Ectodermal cell (in vitro differentiated cells): ENCODE results near the gene APOE. TPM values are rescaled to one million over a fixed set of nuclear protein-coding genes. Genes with fewer than 3 reads are reported as not detected.
"Not testable (repeated sequence)": the region's sequence is repeated elsewhere in the genome, so short reads cannot be mapped to it uniquely, and the experiment has no call there.

ENCODE experiments used
- H3K27ac ChIP-seq: 2 replicates; pipeline ENCODE4 v1.7.0; 2013; ENCODE audit warnings: mild to moderate bottlenecking, low read depth, low read length; ENCODE audit not compliant: insufficient read depth, poor library complexity, severe bottlenecking
- H3K27me3 ChIP-seq: 2 replicates; pipeline ENCODE4 v1.7.0; 2013; ENCODE audit warnings: mild to moderate bottlenecking, low read length; ENCODE audit not compliant: insufficient read depth, control insufficient read depth, poor library complexity, severe bottlenecking
- H3K36me3 ChIP-seq: one replicate; pipeline ENCODE4 v1.7.0; 2013; ENCODE audit warnings: low read length; ENCODE audit not compliant: control insufficient read depth, insufficient read depth
- H3K4me1 ChIP-seq: one replicate; pipeline ENCODE4 v1.7.0; 2013; ENCODE audit warnings: low read length; ENCODE audit not compliant: control insufficient read depth, insufficient read depth
- H3K4me3 ChIP-seq: 2 replicates; pipeline ENCODE4 v1.7.0; 2013; ENCODE audit warnings: low read depth, low read length, control low read depth; ENCODE audit not compliant: insufficient read depth
- H3K9me3 ChIP-seq: 2 replicates; pipeline ENCODE4 v1.7.0; 2013; ENCODE audit warnings: mild to moderate bottlenecking, low read length, moderate library complexity; ENCODE audit not compliant: control insufficient read depth
- WGBS, 2 experiments: methylation state at CpG; one replicate each; pipeline ENCODE4 v1.1.7; 2013; ENCODE audit warnings: missing lambda C conversion rate in 2 of 2; 5-methylcytosine and 5-hydroxymethylcytosine counted together
- polyA plus RNA-seq, 4 experiments: library from polyadenylated mRNA; stranded (reverse); fragments of 50-300 nt; gene quantifications; one replicate each; pipeline ENCODE4 v1.2.3, GENCODE V29; 2013

APOE gene
- polyA plus RNA-seq (2013, experiment 1 of 4), result 252 TPM
- 257 TPM for polyA plus RNA-seq (2013, experiment 2 of 4)
- polyA plus RNA-seq (2013, experiment 3 of 4), result 240 TPM
- 257 TPM for polyA plus RNA-seq (2013, experiment 4 of 4)

- WGBS, 2 experiments, result 2 to 3% methylated on average over 20 of the region's 20 CpGs
- H3K4me3 ChIP-seq, result peak within 1 kb of the TSS; percentile 53
- no peaks in the 10 kb centered on the region for H3K27me3 ChIP-seq
- no peaks in the 10 kb centered on the region for H3K9me3 ChIP-seq
- peaks cover 5% of the 10 kb centered on the region for H3K36me3 ChIP-seq
- peak within 1 kb of the TSS; percentile 38 for H3K27ac ChIP-seq
- peaks cover 5% of the 10 kb centered on the region for H3K4me1 ChIP-seq
Observed at GRCh38 chr19:44905437-44906160, at the start of gene APOE. TSS of gene APOE (plus strand) at chr19:44905796. CDS start at chr19:44906625, 829 bp downstream.

- H3K27ac ChIP-seq, result no peak overlapping the region
- no peaks in the 10 kb centered on the region for H3K9me3 ChIP-seq
- H3K27me3 ChIP-seq, result no peaks in the 10 kb centered on the region
- no peak overlapping the region for H3K4me3 ChIP-seq
- H3K36me3 ChIP-seq, result peaks cover 8% of the 10 kb centered on the region
- WGBS, 2 experiments, result 90 to 94% methylated on average over 10 of the region's 10 CpGs
- no peaks in the 10 kb centered on the region for H3K4me1 ChIP-seq
Observed at GRCh38 chr19:44856421-44857083, 49.0 kb upstream of the APOE start.

- Histone ChIP-seq H3K36me3 (peaks cover 8% of the 10 kb centered on the region), H3K27ac (no peak overlapping the region), H3K9me3 (no peaks in the 10 kb centered on the region), H3K27me3 (no peaks in the 10 kb centered on the region), H3K4me3 (no peak overlapping the region), H3K4me1 (no peaks in the 10 kb centered on the region)
- WGBS, 2 experiments, result 94 to 96% methylated on average over 4 of the region's 4 CpGs
Observed at GRCh38 chr19:44857837-44858236, 47.8 kb upstream of the APOE start.

- H3K27me3 ChIP-seq, H3K4me3 ChIP-seq, H3K27ac ChIP-seq, H3K9me3 ChIP-seq, H3K4me1 ChIP-seq: not testable (repeated sequence)
- 93 to 97% methylated on average over 3 of the region's 3 CpGs for WGBS, 2 experiments
- H3K36me3 ChIP-seq, result peaks cover 20% of the 10 kb centered on the region
Observed at GRCh38 chr19:44861576-44861975, 44.0 kb upstream of the APOE start.

DNA sequence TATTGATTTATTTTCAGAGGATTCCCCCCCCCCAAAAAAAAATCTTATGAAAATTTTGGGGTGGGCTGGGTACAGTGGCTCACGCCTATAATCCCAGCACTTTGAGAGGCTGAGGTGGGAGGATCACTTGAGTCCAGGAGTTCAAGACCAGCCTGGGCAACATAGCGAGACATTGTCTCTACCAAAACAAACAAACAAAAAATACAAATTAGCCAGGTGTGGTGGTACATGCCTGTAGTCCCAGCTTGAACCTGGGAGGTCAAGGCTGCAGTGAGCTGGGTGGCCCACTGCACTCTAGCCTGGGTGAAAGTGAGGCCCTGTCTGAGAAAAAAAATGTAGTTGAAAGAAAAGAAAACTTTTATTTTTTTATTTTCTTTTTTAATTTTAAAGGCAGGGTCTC, 41.6 kb upstream of the APOE start:
- Histone ChIP-seq H3K27me3 (no peaks in the 10 kb centered on the region), H3K36me3 (peaks cover 34% of the 10 kb centered on the region), H3K9me3 (no peaks in the 10 kb centered on the region), H3K4me3 (no peak overlapping the region), H3K4me1 (no peaks in the 10 kb centered on the region), H3K27ac (no peak overlapping the region)
- WGBS, 2 experiments, result 81 to 100% methylated on average over 2 of the region's 2 CpGs

GRCh38 chr19:44865196-44865767, 40.3 kb upstream of the APOE start:
- no peaks in the 10 kb centered on the region for H3K27me3 ChIP-seq
- H3K9me3 ChIP-seq, result no peaks in the 10 kb centered on the region
- WGBS, 2 experiments, result 96% methylated on average over 27 of the region's 27 CpGs
- no peak overlapping the region for H3K27ac ChIP-seq
- no peaks in the 10 kb centered on the region for H3K4me1 ChIP-seq
- H3K4me3 ChIP-seq, result no peak overlapping the region
- peaks cover 37% of the 10 kb centered on the region for H3K36me3 ChIP-seq

DNA sequence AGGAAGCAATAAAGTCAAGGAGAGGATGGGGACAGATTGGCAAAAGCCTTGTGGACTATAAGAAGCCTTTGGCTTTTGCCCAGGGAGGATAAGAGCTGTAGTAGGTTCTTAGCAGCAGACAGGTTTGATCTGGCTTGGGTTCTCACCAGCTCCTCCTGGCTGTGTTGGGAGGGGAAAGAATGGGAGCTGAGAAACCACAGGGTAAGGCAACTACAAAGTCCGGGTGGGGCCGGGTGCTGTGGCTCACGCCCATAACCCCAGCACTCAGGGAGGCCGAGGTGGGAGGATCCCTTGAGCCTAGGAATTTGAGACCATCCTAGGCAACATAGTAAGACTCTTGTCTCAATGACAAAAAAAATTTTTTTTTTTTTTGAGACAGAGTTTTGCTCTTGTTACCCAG, 38.9 kb upstream of the APOE start:
- no peaks in the 10 kb centered on the region for H3K9me3 ChIP-seq
- H3K36me3 ChIP-seq, result peaks cover 38% of the 10 kb centered on the region
- 94 to 96% methylated on average over 4 of the region's 4 CpGs for WGBS, 2 experiments
- no peaks in the 10 kb centered on the region for H3K27me3 ChIP-seq
- H3K27ac ChIP-seq, result no peak overlapping the region
- no peaks in the 10 kb centered on the region for H3K4me1 ChIP-seq
- H3K4me3 ChIP-seq, result no peak overlapping the region

GRCh38 chr19:44867578-44867977, 38.0 kb upstream of the APOE start:
- Histone ChIP-seq H3K4me1 (no peaks in the 10 kb centered on the region), H3K9me3 (no peaks in the 10 kb centered on the region), H3K4me3 (no peak overlapping the region), H3K27ac (no peak overlapping the region), H3K36me3 (peaks cover 47% of the 10 kb centered on the region), H3K27me3 (no peaks in the 10 kb centered on the region)
- 90 to 92% methylated on average over 12 of the region's 12 CpGs for WGBS, 2 experiments

GRCh38 chr19:44869733-44870470, 35.7 kb upstream of the APOE start:
- WGBS, 2 experiments, result 94 to 96% methylated on average over 13 of the region's 13 CpGs
- H3K27ac ChIP-seq, result no peak overlapping the region
- H3K4me1 ChIP-seq, result no peaks in the 10 kb centered on the region
- no peaks in the 10 kb centered on the region for H3K9me3 ChIP-seq
- H3K36me3 ChIP-seq, result peaks cover 67% of the 10 kb centered on the region
- H3K27me3 ChIP-seq, result no peaks in the 10 kb centered on the region
- no peak overlapping the region for H3K4me3 ChIP-seq

DNA sequence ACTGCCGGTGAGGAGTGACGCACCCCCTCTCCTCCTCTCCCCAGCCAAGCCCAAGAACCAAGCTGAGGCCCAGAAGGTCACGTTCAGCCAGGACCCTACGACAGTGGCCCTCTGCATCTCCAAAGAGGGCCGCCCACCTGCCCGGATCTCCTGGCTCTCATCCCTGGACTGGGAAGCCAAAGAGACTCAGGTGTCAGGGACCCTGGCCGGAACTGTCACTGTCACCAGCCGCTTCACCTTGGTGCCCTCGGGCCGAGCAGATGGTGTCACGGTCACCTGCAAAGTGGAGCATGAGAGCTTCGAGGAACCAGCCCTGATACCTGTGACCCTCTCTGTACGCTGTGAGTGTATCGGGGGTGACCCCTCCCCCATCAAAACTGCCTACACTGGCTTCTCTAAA, 33.8 kb upstream of the APOE start:
- peaks cover 73% of the 10 kb centered on the region for H3K36me3 ChIP-seq

More for the DNA sequence above, 33.8 kb upstream of the APOE start:
- Histone ChIP-seq H3K4me1 (peaks cover 1% of the 10 kb centered on the region), H3K27me3 (no peaks in the 10 kb centered on the region), H3K9me3 (no peaks in the 10 kb centered on the region), H3K4me3 (no peak overlapping the region), H3K27ac (no peak overlapping the region)
- 96 to 97% methylated on average over 14 of the region's 14 CpGs for WGBS, 2 experiments
